Measurements from ENCODE around the gene SIGLEC9. TPM values are rescaled to one million over a fixed set of nuclear protein-coding genes. Genes with fewer than 3 reads are reported as not detected.

Gene SIGLEC9
- total RNA-seq, 1 experiment from 2014 or later: not detected

- DNase-seq (ENCODE audit: low spot score): no peak
Observed at GRCh38 chr19:51144482-51145045, 19.9 kb downstream of the SIGLEC9 start.

- no peak for DNase-seq (ENCODE audit: low spot score)
Observed at GRCh38 chr19:51145916-51146493, 21.3 kb downstream of the SIGLEC9 start.

GRCh38 chr19:51146751-51147150 is 22.0 kb downstream of the SIGLEC9 start:
- no peak for DNase-seq (ENCODE audit: low spot score)

GRCh38 chr19:51147663-51148062 is 23.0 kb downstream of the SIGLEC9 start:
- no peak for DNase-seq (ENCODE audit: low spot score)

- DNase-seq (ENCODE audit: low spot score): no peak
Observed at GRCh38 chr19:51148580-51148979, 23.9 kb downstream of the SIGLEC9 start.

GRCh38 chr19:51150627-51151026 is 25.9 kb downstream of the SIGLEC9 start:
- DNase-seq (ENCODE audit: low spot score): no peak

GRCh38 chr19:51156710-51157109 is 32.0 kb downstream of the SIGLEC9 start:
- DNase-seq (ENCODE audit: low spot score): no peak

- no peak for DNase-seq (ENCODE audit: low spot score)
Observed at GRCh38 chr19:51157265-51157664, 32.6 kb downstream of the SIGLEC9 start.

GRCh38 chr19:51158474-51159129 is 33.9 kb downstream of the SIGLEC9 start:
- peak; percentile 60 for DNase-seq (ENCODE audit: low spot score)

GRCh38 chr19:51159656-51160055 is 35.0 kb downstream of the SIGLEC9 start:
- DNase-seq (ENCODE audit: low spot score): no peak

- DNase-seq (ENCODE audit: low spot score): no peak
Observed at GRCh38 chr19:51161266-51161665, 36.6 kb downstream of the SIGLEC9 start.

- DNase-seq (ENCODE audit: low spot score): no peak
Observed at GRCh38 chr19:51161867-51162496, 37.3 kb downstream of the SIGLEC9 start.

GRCh38 chr19:51163257-51163656 is 38.6 kb downstream of the SIGLEC9 start:
- DNase-seq (ENCODE audit: low spot score): no peak

GRCh38 chr19:51164215-51164614 is 39.5 kb downstream of the SIGLEC9 start:
- no peak for DNase-seq (ENCODE audit: low spot score)

- no peak for DNase-seq (ENCODE audit: low spot score)
Observed at GRCh38 chr19:51166846-51167490, 42.3 kb downstream of the SIGLEC9 start.

- DNase-seq (ENCODE audit: low spot score): no peak
Observed at GRCh38 chr19:51168564-51169282, 44.0 kb downstream of the SIGLEC9 start.

- peak; percentile 69 for DNase-seq (ENCODE audit: low spot score)
Observed at GRCh38 chr19:51169283-51169918, 44.7 kb downstream of the SIGLEC9 start.

- DNase-seq (ENCODE audit: low spot score): no peak
Observed at GRCh38 chr19:51172223-51172622, 47.5 kb downstream of the SIGLEC9 start.

- no peak for DNase-seq (ENCODE audit: low spot score)
Observed at GRCh38 chr19:51173681-51174080, 49.0 kb downstream of the SIGLEC9 start.

GRCh38 chr19:51179256-51179655 is 54.5 kb downstream of the SIGLEC9 start:
- no peak for DNase-seq (ENCODE audit: low spot score)

Data from H4 (cell line).